Measurements from ENCODE around the gene STXBP6.

DNA sequence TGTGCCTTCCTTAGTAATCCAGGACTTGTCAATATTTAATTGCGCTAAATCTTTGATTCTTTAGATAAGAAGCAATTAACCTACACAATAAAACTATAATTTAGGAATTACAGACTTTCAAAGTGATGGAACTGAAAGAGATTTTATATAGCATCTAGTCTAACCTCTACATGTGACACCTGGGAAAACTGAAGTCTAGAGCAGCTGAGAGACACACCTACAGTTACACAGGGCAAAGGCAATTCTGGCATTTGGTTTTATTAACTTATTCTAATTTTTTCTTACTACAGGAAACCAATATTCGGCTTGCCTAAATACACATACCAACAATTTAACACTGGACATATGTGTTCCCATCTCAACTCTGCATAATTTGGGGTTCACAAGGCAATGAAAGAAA, 196.5 kb downstream of the STXBP6 start:
- TF ChIP-seq SMAD3 (CRISPR knock-in tag; IDR thresholded peaks at IDR 0.05), result no peak
- TF ChIP-seq, protein P1, sequence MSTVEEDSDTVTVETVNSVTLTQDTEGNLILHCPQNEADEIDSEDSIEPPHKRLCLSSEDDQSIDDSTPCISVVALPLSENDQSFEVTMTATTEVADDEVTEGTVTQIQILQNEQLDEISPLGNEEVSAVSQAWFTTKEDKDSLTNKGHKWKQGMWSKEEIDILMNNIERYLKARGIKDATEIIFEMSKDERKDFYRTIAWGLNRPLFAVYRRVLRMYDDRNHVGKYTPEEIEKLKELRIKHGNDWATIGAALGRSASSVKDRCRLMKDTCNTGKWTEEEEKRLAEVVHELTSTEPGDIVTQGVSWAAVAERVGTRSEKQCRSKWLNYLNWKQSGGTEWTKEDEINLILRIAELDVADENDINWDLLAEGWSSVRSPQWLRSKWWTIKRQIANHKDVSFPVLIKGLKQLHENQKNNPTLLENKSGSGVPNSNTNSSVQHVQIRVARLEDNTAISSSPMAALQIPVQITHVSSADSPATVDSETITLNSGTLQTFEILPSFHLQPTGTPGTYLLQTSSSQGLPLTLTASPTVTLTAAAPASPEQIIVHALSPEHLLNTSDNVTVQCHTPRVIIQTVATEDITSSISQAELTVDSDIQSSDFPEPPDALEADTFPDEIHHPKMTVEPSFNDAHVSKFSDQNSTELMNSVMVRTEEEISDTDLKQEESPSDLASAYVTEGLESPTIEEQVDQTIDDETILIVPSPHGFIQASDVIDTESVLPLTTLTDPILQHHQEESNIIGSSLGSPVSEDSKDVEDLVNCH (CRISPR knock-in tag; IDR thresholded peaks at IDR 0.05), result no peak

All from HepG2 (cell line).